SK-N-SH (cell line): Measurements from ENCODE around the gene GREM2.

Experiments used
- CTCF ChIP-seq: fragments of 200-600 bp; sonication (generic); IDR thresholded peaks from 2 replicates; pipeline ENCODE4 v1.6.1; 2017; ENCODE audit warnings: antibody characterized with exemption, mild to moderate bottlenecking, moderate library complexity
- EP300 ChIP-seq, 2 experiments: IDR thresholded peaks; 2 replicates each; pipeline versions ENCODE4 v1.4.0 to v1.6.1; 2012; ENCODE audit warnings: borderline replicate concordance in 1 of 2, low read depth in 1 of 2, low read length in 1 of 2
- RAD21 ChIP-seq: IDR thresholded peaks from 2 replicates; pipeline ENCODE4 v1.6.1; 2012; ENCODE audit warnings: mild to moderate bottlenecking, low read length
- RCOR1 ChIP-seq: fragments of 150-350 bp; IDR thresholded peaks from 2 replicates; pipeline ENCODE4 v1.6.1; 2017; ENCODE audit warnings: antibody characterized with exemption, low read length
- SIN3A ChIP-seq: IDR thresholded peaks from 2 replicates; pipeline ENCODE4 v1.6.1; 2012; ENCODE audit warnings: low read depth, mild to moderate bottlenecking, low read length, moderate library complexity, borderline replicate concordance
- SMC3 ChIP-seq: IDR thresholded peaks from 2 replicates; pipeline ENCODE4 v1.6.1; 2012; ENCODE audit warnings: low read depth, low read length, improper control_type of control experiment
- TCF12 ChIP-seq: IDR thresholded peaks from 2 replicates; pipeline ENCODE4 v1.4.0; 2012
- USF1 ChIP-seq: IDR thresholded peaks from 2 replicates; pipeline ENCODE4 v1.4.0; 2012; ENCODE audit warnings: low read depth, borderline replicate concordance

- TF ChIP-seq USF1 (no peak), SIN3A (no peak), RAD21 (no peak), SMC3 (no peak), CTCF (no peak), RCOR1 (no peak), TCF12 (no peak), EP300 (IDR thresholded peaks at IDR 0.05; ENCODE audit: borderline replicate concordance in 1 of 2, low read depth in 1 of 2, low read length in 1 of 2) (no peak)
Observed at GRCh38 chr1:240562111-240562590, 49.8 kb downstream of the GREM2 start.
